Measurements from ENCODE around the gene APMAP.
"Not testable (repeated sequence)": the region's sequence is repeated elsewhere in the genome, so short reads cannot be mapped to it uniquely, and the experiment has no call there.

The APMAP gene

GRCh38 chr20:24950128-24950835, 42.3 kb downstream of the APMAP start:
- DNase-seq: no peak

GRCh38 chr20:24949756-24950127, 42.8 kb downstream of the APMAP start:
- peak; percentile 20 for DNase-seq

- DNase-seq: peak; percentile 46
Measured at GRCh38 chr20:24948939-24949679, 43.4 kb downstream of the APMAP start, which contains the start of gene CST7. TSS of gene CST7 (plus strand) at chr20:24949269. CDS start at chr20:24949506, 237 bp downstream.

- not testable (repeated sequence) for DNase-seq
Measured at GRCh38 chr20:24948396-24948938, 44.1 kb downstream of the APMAP start.

- not testable (repeated sequence) for DNase-seq
Measured at GRCh38 chr20:24946376-24946775, 46.2 kb downstream of the APMAP start.

GRCh38 chr20:24943731-24944130, 48.8 kb downstream of the APMAP start:
- DNase-seq: no peak

GRCh38 chr20:24943196-24943595, 49.4 kb downstream of the APMAP start:
- no peak for DNase-seq

GRCh38 chr20:24942679-24943078, 49.9 kb downstream of the APMAP start:
- DNase-seq: no peak

- no peak for DNase-seq
Measured at GRCh38 chr20:24939036-24939435, 53.5 kb downstream of the APMAP start.

GRCh38 chr20:24938498-24938897, 54.1 kb downstream of the APMAP start:
- no peak for DNase-seq

GRCh38 chr20:24937579-24937978, 55.0 kb downstream of the APMAP start:
- DNase-seq: no peak

- DNase-seq: no peak
Measured at GRCh38 chr20:24936526-24937407, 55.8 kb downstream of the APMAP start.

GRCh38 chr20:24935766-24936525, 56.6 kb downstream of the APMAP start:
- DNase-seq: no peak

- no peak for DNase-seq
Measured at GRCh38 chr20:24935140-24935539, 57.4 kb downstream of the APMAP start.

GRCh38 chr20:24934716-24935115, 57.8 kb downstream of the APMAP start:
- no peak for DNase-seq

GRCh38 chr20:24934101-24934661, 58.4 kb downstream of the APMAP start:
- no peak for DNase-seq

- no peak for DNase-seq
Measured at GRCh38 chr20:24933266-24933908, 59.2 kb downstream of the APMAP start.

- not testable (repeated sequence) for DNase-seq
Measured at GRCh38 chr20:24931893-24932292, 60.7 kb downstream of the APMAP start.

GRCh38 chr20:24930724-24931688, 61.5 kb downstream of the APMAP start:
- DNase-seq: not testable (repeated sequence)
